Fibroblast of lung (primary cell): ENCODE results near the gene PADI6. TPM values are rescaled to one million over a fixed set of nuclear protein-coding genes. Genes with fewer than 3 reads are reported as not detected.

ENCODE experiments used
- DNase-seq, 2 donors: peaks; one replicate each; pipeline versions ENCODE4 v3.0.0 to v3.0.0-alpha.2; 2010; ENCODE audit warnings: low read depth in 2 of 2
- H2AFZ ChIP-seq: 2 replicates; pipeline ENCODE4 v1.5.1; 2012; ENCODE audit warnings: low read length, control low read depth, inconsistent platforms
- H3K27ac ChIP-seq: 2 replicates; pipeline ENCODE4 v1.5.1; 2011; ENCODE audit warnings: low read length, control low read depth; ENCODE audit not compliant: insufficient read depth
- H3K27me3 ChIP-seq: 2 replicates; pipeline ENCODE4 v1.5.1; 2011; ENCODE audit warnings: mild to moderate bottlenecking, low read length; ENCODE audit not compliant: control insufficient read depth, insufficient read depth
- H3K36me3 ChIP-seq: 2 replicates; pipeline ENCODE4 v1.5.1; 2011; ENCODE audit warnings: low read length; ENCODE audit not compliant: control insufficient read depth, insufficient read depth
- H3K4me1 ChIP-seq: 2 replicates; pipeline ENCODE4 v1.5.1; 2011; ENCODE audit warnings: low read length; ENCODE audit not compliant: control insufficient read depth, insufficient read depth; ENCODE audit errors: extremely low read depth
- H3K4me2 ChIP-seq: 2 replicates; pipeline ENCODE4 v1.5.1; 2011; ENCODE audit warnings: low read length, control low read depth; ENCODE audit not compliant: insufficient read depth; ENCODE audit errors: extremely low read depth
- H3K4me3 ChIP-seq, 4 experiments: fragments of 200-600 bp in 1 of 4; sonication (generic) in 1 of 4; replicated peaks in 1 of 4; 2 replicates each; pipeline ENCODE4 v1.5.1; 2011 to 2016; ENCODE audit warnings: low read length in 4 of 4, low read depth in 3 of 4, mild to moderate bottlenecking in 3 of 4, control low read depth in 2 of 4, inconsistent platforms in 1 of 4, mixed read lengths in 1 of 4; ENCODE audit not compliant: insufficient read depth in 1 of 4; ENCODE audit errors: control extremely low read depth in 1 of 4
- H3K79me2 ChIP-seq: 2 replicates; pipeline ENCODE4 v1.5.1; 2012; ENCODE audit warnings: mild to moderate bottlenecking, low read length, inconsistent platforms; ENCODE audit not compliant: control insufficient read depth, insufficient read depth
- H3K9ac ChIP-seq: 2 replicates; pipeline ENCODE4 v1.5.1; 2011; ENCODE audit warnings: mild to moderate bottlenecking, low read length, control low read depth; ENCODE audit not compliant: insufficient read depth
- H3K9me3 ChIP-seq: 2 replicates; pipeline ENCODE4 v1.5.1; 2012; ENCODE audit warnings: low read depth, low read length; ENCODE audit not compliant: control insufficient read depth, insufficient read depth
- H4K20me1 ChIP-seq: 2 replicates; pipeline ENCODE4 v1.5.1; 2011; ENCODE audit warnings: low read length; ENCODE audit not compliant: control insufficient read depth, insufficient read depth; ENCODE audit errors: extremely low read depth
- CTCF ChIP-seq, 2 donors: IDR thresholded peaks in 1 of 2; conservative IDR thresholded peaks in 1 of 2; 1 replicate in 1 of 2; 2 replicates in 1 of 2; pipeline ENCODE4 v1.5.1; 2011 to 2012; ENCODE audit warnings: low read length in 2 of 2, control low read depth in 1 of 2, inconsistent platforms in 1 of 2, low read depth in 1 of 2, mild to moderate bottlenecking in 1 of 2
- EZH2 ChIP-seq: IDR thresholded peaks from 2 replicates; pipeline ENCODE4 v1.5.1; 2012; ENCODE audit warnings: low read length, control low read depth, mild to moderate bottlenecking; ENCODE audit errors: missing control alignments
- polyA plus RNA-seq, 2 donors: library from polyadenylated mRNA; depleted of rRNA in 1 of 2; stranded (reverse) in 1 of 2; unstranded in 1 of 2; fragments of >200 nt; gene quantifications; 2 replicates each; pipeline ENCODE4 v1.2.1, GENCODE V29; 2011 to 2012; ENCODE audit warnings: missing spikeins in 1 of 2
- total RNA-seq: library from RNA; depleted of rRNA; stranded (reverse); fragments of >200 nt; gene quantifications from 2 replicates; pipeline ENCODE4 v1.2.1, GENCODE V29; 2014

Gene PADI6
- total and polyA plus RNA-seq, 2 donors (not counting 1 experiment from before 2014, with no cell fraction given): not detected

DNA sequence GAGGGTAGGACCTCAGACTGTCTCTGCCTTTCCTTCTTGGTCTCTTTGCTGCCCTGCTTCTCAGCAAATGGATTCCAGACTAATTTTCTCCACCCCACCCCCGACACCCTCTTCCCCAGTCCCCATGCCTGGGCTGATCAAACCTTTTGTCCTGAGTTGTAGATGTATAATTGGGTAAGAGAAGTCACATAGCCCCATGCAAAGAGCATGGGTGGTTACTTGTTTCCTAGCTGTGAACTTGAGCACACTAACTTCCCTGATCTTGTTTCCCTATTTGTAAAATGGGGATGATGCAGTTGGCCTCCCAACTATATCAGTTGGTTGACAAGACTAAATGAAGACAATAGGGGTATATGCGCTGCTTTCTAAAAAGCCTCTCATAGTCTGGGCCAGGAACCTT is 9.2 kb downstream of the PADI6 start:
- peaks cover 8% of the 10 kb centered on the region for H3K27me3 ChIP-seq

DNA sequence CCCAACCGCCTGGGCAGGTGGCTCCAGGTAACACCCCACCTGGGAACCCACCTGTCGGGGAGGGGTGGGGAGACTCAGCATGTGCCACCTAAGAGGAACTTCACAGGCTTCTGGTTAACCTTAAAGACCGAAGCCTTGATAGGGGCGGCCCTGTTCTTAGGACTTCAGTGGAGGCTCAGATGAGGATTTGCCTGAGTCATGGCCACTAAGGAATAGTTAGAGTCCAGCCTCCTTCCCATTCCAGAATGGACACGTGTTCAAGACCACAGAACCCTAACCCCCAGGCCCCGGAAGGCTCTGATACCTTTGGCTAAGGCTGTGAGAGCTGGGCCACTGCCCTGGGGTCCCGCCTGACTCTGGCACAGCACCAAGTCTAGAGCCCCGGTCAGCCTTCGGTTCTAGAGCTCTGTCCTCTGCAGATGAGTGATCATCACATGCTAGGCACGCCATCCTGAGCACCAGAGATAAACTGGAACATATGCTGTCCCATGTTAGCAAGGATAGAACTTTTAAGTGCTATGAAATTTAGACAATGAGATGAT is 20.3 kb downstream of the PADI6 start:
- Histone ChIP-seq H3K36me3 (no peaks in the 10 kb centered on the region), H3K79me2 (no peaks in the 10 kb centered on the region), H3K9me3 (no peaks in the 10 kb centered on the region), H3K27ac (no peak overlapping the region), H3K9ac (no peak overlapping the region), H3K4me1 (no peaks in the 10 kb centered on the region), H3K4me2 (no peak overlapping the region), H3K27me3 (no peaks in the 10 kb centered on the region), H3K4me3 (no peak overlapping the region), H4K20me1 (no peaks in the 10 kb centered on the region), H2AFZ (no peak overlapping the region)
- no peak for TF ChIP-seq EZH2
- TF ChIP-seq CTCF (conservative IDR thresholded peaks at IDR 0.05 in 1 of 2, IDR thresholded peaks at IDR 0.05 in 1 of 2; ENCODE audit: low read depth in 1 of 2, low read length in 2 of 2): no peak
- DNase-seq: no peak

More for the DNA sequence above, 9.2 kb downstream of the PADI6 start:
- no peaks in the 10 kb centered on the region for H4K20me1 ChIP-seq
- no peaks in the 10 kb centered on the region for H3K36me3 ChIP-seq
- no peak overlapping the region for H3K9ac ChIP-seq
- H3K4me2 ChIP-seq: no peak overlapping the region
- H3K4me3 ChIP-seq: no peak overlapping the region
- no peak for TF ChIP-seq CTCF (conservative IDR thresholded peaks at IDR 0.05 in 1 of 2, IDR thresholded peaks at IDR 0.05 in 1 of 2; ENCODE audit: low read depth in 1 of 2, low read length in 2 of 2)
- no peak for TF ChIP-seq EZH2
- no peak overlapping the region for H2AFZ ChIP-seq
- DNase-seq: no peak
- no peaks in the 10 kb centered on the region for H3K9me3 ChIP-seq
- no peak overlapping the region for H3K27ac ChIP-seq
- H3K79me2 ChIP-seq: no peaks in the 10 kb centered on the region
- H3K4me1 ChIP-seq: no peaks in the 10 kb centered on the region

GRCh38 chr1:17393230-17393629 is 21.2 kb downstream of the PADI6 start:
- Histone ChIP-seq H3K9me3 (no peaks in the 10 kb centered on the region), H3K27me3 (peaks cover 2% of the 10 kb centered on the region), H3K9ac (no peak overlapping the region)

More at GRCh38 chr1:17393230-17393629, 21.2 kb downstream of the PADI6 start:
- Histone ChIP-seq H3K27ac (no peak overlapping the region), H3K4me1 (no peaks in the 10 kb centered on the region), H3K79me2 (no peaks in the 10 kb centered on the region), H4K20me1 (no peaks in the 10 kb centered on the region), H3K4me3 (no peak overlapping the region), H3K4me2 (no peak overlapping the region), H3K36me3 (no peaks in the 10 kb centered on the region), H2AFZ (no peak overlapping the region)
- TF ChIP-seq CTCF (conservative IDR thresholded peaks at IDR 0.05 in 1 of 2, IDR thresholded peaks at IDR 0.05 in 1 of 2; ENCODE audit: low read depth in 1 of 2, low read length in 2 of 2) (no peak), EZH2 (no peak)
- no peak for DNase-seq
